ENCODE results near the gene RPS6KA2.
A peak's percentile ranks its signal among the peaks of the same experiment; 100 is the strongest.

Gene RPS6KA2

GRCh38 chr6:166441325-166442078, 185.5 kb downstream of the RPS6KA2 start:
- DNase-seq, result peak; percentile 17 to 53 (median 30)

- DNase-seq, result no peak
Measured at GRCh38 chr6:166440729-166441128, 186.3 kb downstream of the RPS6KA2 start.

GRCh38 chr6:166440106-166440505, 186.9 kb downstream of the RPS6KA2 start:
- DNase-seq, result peak in 2 of 4 experiments; percentile 22 to 35

- no peak for DNase-seq
Measured at GRCh38 chr6:166439366-166440091, 187.5 kb downstream of the RPS6KA2 start.

GRCh38 chr6:166438211-166438861, 188.7 kb downstream of the RPS6KA2 start:
- DNase-seq, result peak; percentile 2 to 21 (median 17)

- DNase-seq, result no peak
Measured at GRCh38 chr6:166437661-166438060, 189.4 kb downstream of the RPS6KA2 start.

GRCh38 chr6:166436195-166437139, 190.6 kb downstream of the RPS6KA2 start:
- DNase-seq, result no peak

- DNase-seq, result peak; percentile 72 to 84 (median 79)
Measured at GRCh38 chr6:166435574-166435973, 191.5 kb downstream of the RPS6KA2 start.

- DNase-seq, result no peak
Measured at GRCh38 chr6:166434336-166434735, 192.7 kb downstream of the RPS6KA2 start.

- DNase-seq, result no peak
Measured at GRCh38 chr6:166433096-166433495, 194.0 kb downstream of the RPS6KA2 start.

- no peak for DNase-seq
Measured at GRCh38 chr6:166430269-166430668, 196.8 kb downstream of the RPS6KA2 start.

GRCh38 chr6:166424431-166424830, 202.6 kb downstream of the RPS6KA2 start:
- DNase-seq, result no peak

- DNase-seq, result no peak
Measured at GRCh38 chr6:166423781-166424180, 203.3 kb downstream of the RPS6KA2 start.

GRCh38 chr6:166423051-166423745, 203.9 kb downstream of the RPS6KA2 start:
- no peak for DNase-seq

GRCh38 chr6:166422201-166422940, 204.7 kb downstream of the RPS6KA2 start:
- no peak for DNase-seq

- DNase-seq, result peak in 3 of 4 experiments; percentile 49 to 60 (median 58)
Measured at GRCh38 chr6:166420351-166420750, 206.7 kb downstream of the RPS6KA2 start.

GRCh38 chr6:166419717-166420116, 207.3 kb downstream of the RPS6KA2 start:
- no peak for DNase-seq

GRCh38 chr6:166419286-166419685, 207.8 kb downstream of the RPS6KA2 start:
- no peak for DNase-seq

- no peak for DNase-seq
Measured at GRCh38 chr6:166418691-166419143, 208.3 kb downstream of the RPS6KA2 start.

GRCh38 chr6:166417285-166417691, 209.8 kb downstream of the RPS6KA2 start:
- no peak for DNase-seq

Data from suppressor macrophage (primary cell).